ENCODE data around the gene APP. TPM values are rescaled to one million over a fixed set of nuclear protein-coding genes. Genes with fewer than 3 reads are reported as not detected.

Gene APP
- total RNA-seq, 2 experiments from 2014 or later: 18.8 to 19.4 TPM

DNA sequence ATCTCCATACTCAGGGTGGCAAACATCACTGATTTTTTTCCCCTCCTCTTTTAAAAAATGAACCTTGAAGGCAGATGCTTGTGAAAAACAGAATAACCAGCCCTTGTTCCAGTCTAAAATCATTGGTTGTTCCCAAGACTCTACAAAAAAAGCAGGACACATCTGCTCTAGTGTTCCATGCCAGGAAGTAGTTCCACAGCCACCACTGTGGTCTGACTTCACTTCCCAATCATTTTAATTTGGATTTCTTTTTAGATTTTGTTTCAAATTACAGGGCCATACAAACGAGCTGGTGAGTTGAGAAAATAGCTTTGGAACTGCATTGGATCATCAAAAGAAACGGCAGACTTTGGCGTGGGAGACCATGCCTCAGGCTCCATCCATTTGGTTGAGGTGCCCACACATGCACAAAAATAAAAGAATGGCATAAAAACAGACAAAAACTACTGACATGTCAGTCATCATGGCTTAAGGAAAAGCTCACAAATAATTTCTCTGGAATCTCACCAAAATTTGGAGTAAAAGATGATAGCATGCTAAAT, 225.8 kb downstream of the APP start:
- POLR2A ChIA-PET: no interaction called here
- no peak overlapping the region for H3K27ac Mint-ChIP-seq
- H3K36me3 Mint-ChIP-seq: no peaks in the 10 kb centered on the region

DNA sequence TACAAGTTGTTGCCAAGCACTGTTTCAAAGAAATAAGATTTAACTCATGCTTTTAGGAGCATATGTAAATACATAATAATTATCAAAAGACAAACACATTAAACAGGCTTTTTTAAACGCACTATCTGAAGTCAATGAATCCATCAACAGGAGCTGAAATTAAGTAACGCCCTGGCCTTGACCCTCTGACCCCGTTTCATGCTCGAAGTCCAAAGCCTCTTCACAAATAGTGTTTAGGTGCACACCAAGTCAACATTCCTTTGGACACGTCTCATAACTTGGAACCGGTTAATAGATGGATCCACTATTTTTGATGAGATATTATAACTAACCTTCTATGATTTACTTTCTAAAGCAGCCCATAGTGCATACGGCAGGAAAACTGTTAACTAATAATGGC, 226.5 kb downstream of the APP start:
- no peaks in the 10 kb centered on the region for H3K36me3 Mint-ChIP-seq
- no peaks in the 10 kb centered on the region for H3K9me3 Mint-ChIP-seq
- no peaks in the 10 kb centered on the region for H3K4me1 Mint-ChIP-seq
- no peak overlapping the region for H3K27ac Mint-ChIP-seq
- POLR2A ChIA-PET: no interaction called here
- DNase-seq (no peak), ATAC-seq (ENCODE audit: low read depth) (no peak)
- H3K27me3 Mint-ChIP-seq: no peaks in the 10 kb centered on the region
- no peak overlapping the region for H3K4me3 Mint-ChIP-seq

More for the DNA sequence above, 225.8 kb downstream of the APP start:
- Mint-ChIP-seq H3K4me1 (no peaks in the 10 kb centered on the region), H3K9me3 (no peaks in the 10 kb centered on the region), H3K4me3 (no peak overlapping the region), H3K27me3 (no peaks in the 10 kb centered on the region)
- ATAC-seq (ENCODE audit: low read depth): no peak
- no peak for DNase-seq

DNA sequence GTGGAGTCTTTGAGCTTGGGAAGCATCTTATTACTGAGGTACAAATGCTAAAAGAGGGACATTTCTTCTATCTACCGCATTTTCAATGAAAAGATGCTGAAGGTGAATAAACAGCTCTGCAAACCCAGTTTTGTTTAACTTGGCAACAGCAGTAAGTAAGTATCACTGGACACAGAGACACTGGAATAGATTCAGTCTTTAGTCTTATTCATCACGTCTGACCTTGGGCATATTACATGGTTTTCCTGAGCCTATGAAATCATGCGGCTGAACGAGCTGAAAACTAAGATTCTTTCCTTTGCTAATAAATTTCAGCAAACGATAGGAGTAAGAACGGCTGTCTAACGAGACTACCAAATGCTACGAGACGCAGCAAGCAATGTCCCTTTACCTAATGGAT, 228.4 kb downstream of the APP start:
- DNase-seq (no peak), ATAC-seq (ENCODE audit: low read depth) (no peak)
- no peaks in the 10 kb centered on the region for H3K27me3 Mint-ChIP-seq
- H3K36me3 Mint-ChIP-seq: no peaks in the 10 kb centered on the region
- no peaks in the 10 kb centered on the region for H3K9me3 Mint-ChIP-seq
- no peak overlapping the region for H3K4me3 Mint-ChIP-seq
- no peaks in the 10 kb centered on the region for H3K4me1 Mint-ChIP-seq
- no peak overlapping the region for H3K27ac Mint-ChIP-seq
- POLR2A ChIA-PET: no interaction called here

DNA sequence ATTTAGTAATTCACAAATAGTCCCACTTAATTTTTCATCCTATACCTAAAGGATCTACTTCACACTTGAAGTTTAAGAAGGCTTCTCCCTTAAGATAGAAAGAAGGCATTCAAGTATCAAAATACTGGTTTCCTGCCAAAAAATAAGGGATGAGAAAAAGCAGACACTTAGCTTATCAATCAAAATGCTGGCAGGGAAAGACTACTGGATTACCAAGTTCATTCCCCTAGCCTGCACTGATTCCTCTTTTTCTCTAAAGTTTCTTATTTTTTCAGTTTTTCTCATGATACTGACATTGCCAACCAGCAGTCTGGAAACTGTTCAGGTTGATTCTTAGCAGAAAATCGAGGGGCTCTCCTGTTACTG, 231.2 kb downstream of the APP start:
- Mint-ChIP-seq H3K27me3 (no peaks in the 10 kb centered on the region), H3K27ac (no peak overlapping the region), H3K4me1 (peaks cover 9% of the 10 kb centered on the region), H3K9me3 (no peaks in the 10 kb centered on the region), H3K36me3 (peaks cover 3% of the 10 kb centered on the region), H3K4me3 (no peak overlapping the region)
- ATAC-seq (ENCODE audit: low read depth): no peak
- POLR2A ChIA-PET: no interaction called here
- DNase-seq: no peak

DNA sequence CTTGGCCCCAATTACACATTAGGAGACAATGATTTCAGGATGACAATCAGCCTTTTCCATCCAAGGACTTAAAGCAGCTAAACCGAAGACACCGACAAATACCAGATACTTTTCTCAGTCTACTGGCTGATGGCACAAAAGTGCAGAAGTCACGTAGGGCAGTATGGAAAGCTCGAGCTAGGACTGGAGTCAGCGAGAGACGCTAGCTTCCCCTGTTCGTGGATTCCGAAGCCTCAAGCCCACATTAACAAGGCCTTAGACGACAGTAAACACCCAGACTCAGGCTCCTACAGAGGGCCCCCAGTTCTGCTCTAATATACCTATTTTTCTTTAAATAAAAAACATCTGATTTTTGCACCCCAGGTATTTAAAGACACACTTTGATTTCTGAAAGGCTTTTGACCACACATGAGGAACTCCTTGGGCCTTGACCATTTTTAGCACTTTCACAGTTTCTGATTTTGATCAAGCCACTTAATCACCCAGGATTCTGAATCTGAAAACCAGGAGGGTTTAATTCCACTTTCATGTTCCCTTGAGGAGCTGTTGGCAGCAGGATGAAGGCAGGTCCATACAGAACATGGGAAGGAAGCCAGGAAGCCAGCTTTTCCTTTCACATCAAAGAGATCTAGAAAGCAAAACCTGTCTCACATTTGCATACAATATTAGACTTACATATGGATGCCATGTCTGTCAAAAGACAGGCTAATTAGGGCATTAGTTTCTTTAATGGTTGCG, 231.7 kb downstream of the APP start:
- Mint-ChIP-seq H3K9me3 (no peaks in the 10 kb centered on the region), H3K36me3 (peaks cover 3% of the 10 kb centered on the region), H3K4me3 (no peak overlapping the region), H3K27ac (no peak overlapping the region), H3K27me3 (no peaks in the 10 kb centered on the region), H3K4me1 (peaks cover 9% of the 10 kb centered on the region)
- DNase-seq (no peak), ATAC-seq (ENCODE audit: low read depth) (no peak)
- POLR2A ChIA-PET: no interaction called here

DNA sequence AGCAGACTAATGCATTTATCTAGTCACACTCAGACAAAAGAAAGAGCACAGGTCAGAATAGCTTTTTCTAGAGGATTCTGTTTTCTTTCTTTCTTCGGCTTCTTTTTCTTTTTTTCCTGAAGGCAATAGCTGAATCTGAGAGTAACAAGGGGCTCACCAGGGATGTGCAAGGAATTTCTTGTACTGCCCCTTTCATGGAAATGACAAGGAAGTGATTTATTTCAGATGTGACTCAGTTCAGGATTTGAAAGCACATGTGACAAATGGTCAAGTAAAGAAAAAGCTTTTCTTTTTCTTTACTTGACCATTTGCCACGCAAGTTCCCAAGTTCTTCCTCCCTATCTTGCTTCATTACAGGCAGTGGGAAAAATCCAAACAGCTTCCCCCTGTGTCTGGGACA, 233.8 kb downstream of the APP start:
- DNase-seq (no peak), ATAC-seq (ENCODE audit: low read depth) (no peak)
- H3K27ac Mint-ChIP-seq: no peak overlapping the region
- H3K27me3 Mint-ChIP-seq: no peaks in the 10 kb centered on the region
- peaks cover 9% of the 10 kb centered on the region for H3K4me1 Mint-ChIP-seq
- no peaks in the 10 kb centered on the region for H3K9me3 Mint-ChIP-seq
- peaks cover 3% of the 10 kb centered on the region for H3K36me3 Mint-ChIP-seq
- no peak overlapping the region for H3K4me3 Mint-ChIP-seq
- POLR2A ChIA-PET: no interaction called here

DNA sequence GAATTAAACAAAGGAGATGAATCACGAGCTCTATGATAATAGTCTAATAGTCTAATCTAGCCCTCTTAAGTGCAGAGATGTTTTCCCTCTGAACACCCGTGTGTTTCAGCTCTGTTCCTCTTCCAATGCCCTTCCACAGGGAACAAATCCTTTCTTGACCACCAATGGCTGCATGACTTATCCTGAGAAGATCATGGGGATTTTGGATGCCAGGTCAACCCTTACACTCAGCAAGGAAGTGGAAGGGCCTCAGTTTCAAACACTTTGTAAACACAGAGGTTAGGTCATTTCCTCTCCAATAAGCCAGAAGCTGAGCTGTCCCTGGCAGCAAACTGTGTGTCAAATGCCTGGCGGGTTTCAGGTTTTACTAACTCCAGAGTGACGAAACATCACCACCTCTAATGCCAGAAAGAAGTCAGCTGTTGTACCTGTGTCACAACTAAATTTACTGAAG, 235.8 kb downstream of the APP start:
- POLR2A ChIA-PET: no interaction called here
- peak overlapping the region; percentile 81 for H3K27ac Mint-ChIP-seq
- H3K4me1 Mint-ChIP-seq: peaks cover 9% of the 10 kb centered on the region
- ATAC-seq (ENCODE audit: low read depth) (peak; percentile 82), DNase-seq (no peak)
- peaks cover 3% of the 10 kb centered on the region for H3K36me3 Mint-ChIP-seq
- no peaks in the 10 kb centered on the region for H3K9me3 Mint-ChIP-seq
- H3K4me3 Mint-ChIP-seq: no peak overlapping the region
- no peaks in the 10 kb centered on the region for H3K27me3 Mint-ChIP-seq

DNA sequence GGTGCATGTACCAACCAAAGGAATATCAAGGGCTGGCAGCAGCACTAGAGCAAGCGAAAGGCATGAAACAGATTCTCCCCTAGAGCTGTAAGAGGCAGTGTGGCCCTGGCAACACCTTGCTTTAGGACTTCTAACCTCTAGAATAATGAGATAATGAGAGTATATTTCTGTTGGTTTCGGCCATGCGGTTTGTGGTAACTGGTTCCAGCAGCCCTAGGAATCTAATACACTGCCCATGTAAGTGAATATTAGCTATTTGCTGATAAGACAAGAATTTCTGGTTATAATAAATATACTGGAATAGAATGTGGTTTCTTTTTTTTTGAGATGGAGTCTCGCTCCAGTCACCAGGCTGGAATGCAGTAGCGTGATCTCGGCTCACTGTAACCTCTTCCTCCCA, 236.4 kb downstream of the APP start:
- H3K27ac Mint-ChIP-seq: peak overlapping the region; percentile 15
- no peak overlapping the region for H3K4me3 Mint-ChIP-seq
- H3K27me3 Mint-ChIP-seq: no peaks in the 10 kb centered on the region
- no peak for DNase-seq
- no peaks in the 10 kb centered on the region for H3K9me3 Mint-ChIP-seq
- ATAC-seq (ENCODE audit: low read depth): no peak
- H3K36me3 Mint-ChIP-seq: peaks cover 3% of the 10 kb centered on the region
- H3K4me1 Mint-ChIP-seq: peaks cover 9% of the 10 kb centered on the region
- POLR2A ChIA-PET: no interaction called here

DNA sequence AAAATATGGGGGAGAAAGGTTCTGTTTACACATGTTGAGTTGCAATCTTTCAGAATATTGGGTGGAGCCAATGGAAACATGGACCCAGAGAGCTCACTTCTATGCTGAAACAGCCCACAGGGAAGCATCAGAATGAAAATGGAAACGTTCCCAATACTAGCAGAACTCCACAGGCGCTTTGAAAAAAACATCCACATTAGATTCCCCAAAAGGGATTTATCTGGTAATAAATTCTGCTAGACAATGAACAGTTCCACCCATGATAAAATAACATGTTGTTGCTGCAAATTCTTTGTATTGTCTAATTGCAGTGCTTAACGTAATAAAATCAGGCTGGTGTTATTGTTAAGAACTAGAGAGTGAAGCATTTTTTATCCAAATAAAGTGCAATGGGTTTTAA, 238.8 kb downstream of the APP start:
- Mint-ChIP-seq H3K4me1 (peaks cover 9% of the 10 kb centered on the region), H3K27me3 (no peaks in the 10 kb centered on the region)
- POLR2A ChIA-PET: no interaction called here

DNA sequence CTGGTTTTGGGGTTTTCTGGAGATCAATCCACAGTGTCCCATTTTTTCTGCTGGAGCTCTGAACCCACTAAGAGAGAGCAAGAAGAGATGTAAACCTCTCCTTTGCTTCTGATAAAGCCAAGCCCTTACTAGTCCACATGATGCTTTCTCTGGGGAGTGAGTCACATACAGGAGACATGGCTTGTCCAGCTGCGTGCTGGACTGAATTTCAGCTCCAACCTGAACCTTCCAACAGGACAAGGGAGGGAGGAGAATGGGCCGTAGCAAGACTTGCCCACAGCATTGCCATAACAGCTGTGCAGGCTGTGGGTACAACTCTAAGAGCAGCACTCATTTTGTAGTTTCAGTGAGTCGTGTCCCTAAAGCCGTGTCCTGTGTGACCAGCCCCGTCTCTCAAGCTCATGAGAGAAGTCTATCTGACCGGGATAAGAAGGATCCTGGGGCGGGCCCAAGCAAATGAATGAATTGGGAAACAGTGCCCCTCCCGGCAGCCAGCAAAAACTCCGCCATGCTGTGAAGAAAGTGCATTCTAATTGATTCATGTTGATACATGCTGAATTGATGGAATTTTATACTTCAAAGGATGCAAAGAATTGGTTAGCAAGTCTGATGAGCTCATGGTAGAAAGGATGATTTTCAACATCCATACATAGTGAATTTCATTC, 240.6 kb downstream of the APP start:
- no peak for DNase-seq
- ATAC-seq (ENCODE audit: low read depth): no peak
- POLR2A ChIA-PET: no interaction called here
- Mint-ChIP-seq H3K4me1 (peaks cover 7% of the 10 kb centered on the region), H3K36me3 (peaks cover 3% of the 10 kb centered on the region), H3K9me3 (no peaks in the 10 kb centered on the region), H3K27me3 (no peaks in the 10 kb centered on the region), H3K27ac (no peak overlapping the region), H3K4me3 (no peak overlapping the region)

More for the DNA sequence above, 238.8 kb downstream of the APP start:
- Mint-ChIP-seq H3K36me3 (peaks cover 3% of the 10 kb centered on the region), H3K4me3 (no peak overlapping the region), H3K9me3 (no peaks in the 10 kb centered on the region), H3K27ac (no peak overlapping the region)
- no peak for ATAC-seq (ENCODE audit: low read depth)
- no peak for DNase-seq

DNA sequence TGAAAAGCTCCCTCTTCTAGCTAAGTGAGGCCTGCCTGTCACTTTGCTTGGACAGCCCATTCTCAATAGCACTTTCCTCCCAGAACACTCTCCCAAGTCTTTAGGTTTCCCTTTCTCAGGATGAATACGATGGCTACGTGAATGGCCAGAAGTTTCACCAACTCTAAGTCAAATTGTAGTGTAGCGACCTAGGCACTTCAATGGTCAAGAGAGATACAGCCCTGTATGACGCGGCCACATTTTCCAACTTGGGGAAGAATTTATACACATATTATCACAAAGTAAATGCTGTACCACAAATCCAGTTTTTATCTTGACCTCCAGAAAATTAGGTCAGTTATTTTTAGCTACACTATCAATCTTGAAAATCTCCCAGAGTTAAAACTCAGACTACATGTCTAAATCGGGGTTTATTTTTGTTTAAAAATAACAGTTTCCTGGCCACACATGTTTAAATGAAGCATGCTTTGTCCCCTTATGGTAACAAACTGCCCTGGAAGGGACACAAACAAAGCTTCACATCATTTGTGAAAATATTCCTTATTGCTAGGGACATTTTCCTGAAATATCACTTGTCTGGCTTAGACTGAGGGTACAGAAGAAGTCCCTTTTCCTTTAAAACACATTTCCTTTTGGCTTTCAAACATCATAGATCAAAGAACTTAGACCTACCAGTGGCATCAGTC, 243.2 kb downstream of the APP start:
- ATAC-seq (ENCODE audit: low read depth): no peak
- no peak overlapping the region for H3K27ac Mint-ChIP-seq
- no peaks in the 10 kb centered on the region for H3K27me3 Mint-ChIP-seq

DNA sequence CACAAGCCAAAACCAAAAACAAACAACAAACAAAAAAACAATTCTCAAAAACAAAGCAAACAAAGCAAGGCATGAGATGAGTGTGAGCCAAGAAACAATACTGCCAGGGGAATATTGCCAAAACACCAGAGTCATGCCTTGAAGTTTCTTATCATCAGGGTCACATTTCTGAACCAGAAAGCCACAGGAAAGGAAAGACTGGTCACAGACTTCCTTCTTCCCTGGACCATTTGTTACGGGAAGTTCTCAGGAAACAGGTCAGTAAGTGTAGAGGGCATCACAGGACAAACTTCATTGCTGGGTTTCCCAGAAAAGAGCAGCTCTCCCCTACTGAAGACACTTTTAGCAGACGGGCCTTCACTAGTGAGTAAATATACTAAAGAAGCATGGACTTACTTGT, 244.6 kb downstream of the APP start:
- H3K9me3 Mint-ChIP-seq: no peaks in the 10 kb centered on the region
- ATAC-seq (ENCODE audit: low read depth) (no peak), DNase-seq (no peak)
- POLR2A ChIA-PET: no interaction called here
- H3K36me3 Mint-ChIP-seq: no peaks in the 10 kb centered on the region
- no peaks in the 10 kb centered on the region for H3K27me3 Mint-ChIP-seq
- H3K4me3 Mint-ChIP-seq: no peak overlapping the region
- no peak overlapping the region for H3K27ac Mint-ChIP-seq
- H3K4me1 Mint-ChIP-seq: peaks cover 2% of the 10 kb centered on the region

More for the DNA sequence above, 243.2 kb downstream of the APP start:
- peaks cover 2% of the 10 kb centered on the region for H3K4me1 Mint-ChIP-seq
- no peak for DNase-seq
- POLR2A ChIA-PET: no interaction called here
- H3K4me3 Mint-ChIP-seq: no peak overlapping the region
- no peaks in the 10 kb centered on the region for H3K36me3 Mint-ChIP-seq
- no peaks in the 10 kb centered on the region for H3K9me3 Mint-ChIP-seq

DNA sequence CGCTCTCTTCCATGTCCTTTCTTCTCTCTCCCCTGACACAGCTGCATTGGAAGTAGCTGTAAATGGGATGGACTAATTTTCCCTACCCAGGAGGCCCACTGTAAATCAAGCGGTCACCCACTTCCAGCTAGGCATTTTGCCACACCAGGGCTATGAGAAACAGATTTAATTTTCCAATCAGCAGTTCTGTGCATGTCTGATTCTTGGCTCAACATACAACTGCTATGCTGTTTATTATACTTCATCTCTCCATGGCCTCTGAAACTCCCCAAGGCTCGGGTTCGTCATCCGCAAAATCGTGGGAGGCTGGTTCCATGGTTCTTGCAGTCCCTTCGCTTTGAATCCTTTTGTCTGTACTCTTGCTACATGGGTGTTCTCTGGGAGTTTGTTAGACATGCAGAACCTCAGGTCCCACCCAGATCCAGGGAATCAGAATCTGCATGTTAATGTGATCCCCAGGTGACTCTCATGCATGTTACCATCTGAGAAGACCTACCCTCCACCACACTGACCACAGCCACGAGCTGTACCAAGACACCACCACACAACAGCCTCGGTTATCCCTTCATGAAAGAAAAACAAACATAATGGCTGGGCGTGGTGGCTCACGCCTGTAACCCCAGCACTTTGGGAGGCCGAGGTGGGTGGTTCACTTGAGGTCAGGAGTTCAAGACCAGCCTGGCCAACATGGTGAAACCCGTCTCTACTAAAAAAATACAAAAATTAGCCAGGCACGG, 245.3 kb downstream of the APP start:
- POLR2A ChIA-PET: interaction anchor here (0.6 kb wide), 1 partner anchor 96 kb away, joined by 3 read pairs; no protein-coding TSS in a partner anchor
- Mint-ChIP-seq H3K9me3 (no peaks in the 10 kb centered on the region), H3K27ac (no peak overlapping the region), H3K36me3 (no peaks in the 10 kb centered on the region), H3K4me3 (no peak overlapping the region), H3K27me3 (no peaks in the 10 kb centered on the region), H3K4me1 (peaks cover 2% of the 10 kb centered on the region)
- ATAC-seq (ENCODE audit: low read depth): no peak
- no peak for DNase-seq

All from activated naive CD8-positive, alpha-beta T cell treated with anti-CD3 and anti-CD28 coated beads, Interleukin-2, amount 10 ng/mL, durations not matched to agents 7 days and 5 days (primary cell).